H1 (cell line): ENCODE data around the gene SHROOM2. TPM values are rescaled to one million over a fixed set of nuclear protein-coding genes. Genes with fewer than 3 reads are reported as not detected.

Source experiments
- CTCF ChIA-PET: fragments of 300-600 bp; sonication (Branson Sonifier 250); formaldehyde crosslinking; loops from one replicate; lab custom pipeline; 2021; ENCODE audit not compliant: partially characterized antibody; lab: Charles Lee
- POLR2A ChIA-PET: fragments of 300-600 bp; sonication (Branson Sonifier 250); formaldehyde crosslinking; loops from one replicate; lab custom pipeline; 2021; ENCODE audit warnings: inconsistent platforms; ENCODE audit not compliant: partially characterized antibody; lab: Charles Lee
- DNase-seq, 2 experiments: peaks; one replicate each; pipeline versions ENCODE4 v3.0.0 to v3.0.0-alpha.2; 2010 to 2022; ENCODE audit warnings: low spot score in 2 of 2, low read depth in 1 of 2, mixed read lengths in 1 of 2
- FAIRE-seq: peaks from 2 replicates; lab custom pipeline; 2011; peaks lifted over from hg19 to GRCh38; lab: Jason Lieb, UNC
- H2AFZ ChIP-seq: 2 replicates; pipeline ENCODE4 v1.8.1; 2012; ENCODE audit warnings: low read length, inconsistent platforms
- H2AK5ac ChIP-seq: 2 replicates; pipeline ENCODE4 v1.6.1; 2013; ENCODE audit warnings: low read depth, low read length
- H2BK120ac ChIP-seq: replicated peaks from 2 replicates; pipeline ENCODE3; 2013; ENCODE audit warnings: low read depth, low read length, inconsistent platforms
- H2BK12ac ChIP-seq: 2 replicates; pipeline ENCODE4 v1.6.1; 2013; ENCODE audit warnings: low read depth, low read length
- H2BK15ac ChIP-seq: 2 replicates; pipeline ENCODE4 v1.6.1; 2013; ENCODE audit warnings: low read length
- H2BK20ac ChIP-seq: 2 replicates; pipeline ENCODE4 v1.6.1; 2013; ENCODE audit warnings: low read length
- H2BK5ac ChIP-seq: 2 replicates; pipeline ENCODE4 v1.6.1; 2013; ENCODE audit warnings: low read depth, low read length
- H3K14ac ChIP-seq: 2 replicates; pipeline ENCODE4 v1.6.1; 2013; ENCODE audit warnings: inconsistent platforms; ENCODE audit not compliant: insufficient read length
- H3K18ac ChIP-seq: 2 replicates; pipeline ENCODE4 v1.6.1; 2013; ENCODE audit warnings: low read length; ENCODE audit errors: extremely low read depth
- H3K23ac ChIP-seq: 2 replicates; pipeline ENCODE4 v1.6.1; 2013; ENCODE audit warnings: inconsistent platforms; ENCODE audit not compliant: insufficient read length
- H3K23me2 ChIP-seq: 2 replicates; pipeline ENCODE4 v1.6.1; 2013; ENCODE audit warnings: low read depth, low read length
- H3K27ac ChIP-seq: 2 replicates; pipeline ENCODE4 v1.6.1; 2011; ENCODE audit warnings: low read depth, low read length, inconsistent platforms
- H3K27me3 ChIP-seq, 4 experiments: replicated peaks in 1 of 4; 1 replicate in 1 of 4; 2 replicates in 3 of 4; pipeline versions ENCODE4 v1.6.1 to v1.8.1; 2011 to 2013; ENCODE audit warnings: low read length in 3 of 4, mild to moderate bottlenecking in 3 of 4, inconsistent platforms in 2 of 4, mixed read lengths in 2 of 4, moderate library complexity in 1 of 4; ENCODE audit not compliant: control insufficient read depth in 3 of 4, insufficient read depth in 3 of 4; ENCODE audit errors: extremely low read depth in 1 of 4
- H3K36me3 ChIP-seq, 4 experiments: 2 replicates each; pipeline versions ENCODE4 v1.6.1 to v1.8.1; 2011 to 2013; ENCODE audit warnings: mild to moderate bottlenecking in 4 of 4, low read length in 3 of 4, moderate library complexity in 2 of 4, control low read depth in 1 of 4, inconsistent platforms in 1 of 4; ENCODE audit not compliant: insufficient read depth in 4 of 4, control insufficient read depth in 2 of 4
- H3K4ac ChIP-seq: replicated peaks from 2 replicates; pipeline ENCODE3; 2013; ENCODE audit warnings: low read length, low read depth, mixed read lengths, inconsistent platforms; ENCODE audit not compliant: insufficient read length
- H3K4me1 ChIP-seq, 4 experiments: replicated peaks in 1 of 4; 1 replicate in 1 of 4; 2 replicates in 3 of 4; pipeline versions ENCODE4 v1.6.1 to v1.8.1; 2011 to 2013; ENCODE audit warnings: low read length in 3 of 4, inconsistent platforms in 2 of 4, mixed read lengths in 1 of 4; ENCODE audit not compliant: insufficient read depth in 4 of 4, control insufficient read depth in 3 of 4
- H3K4me2 ChIP-seq, 2 experiments: 2 replicates each; pipeline versions ENCODE4 v1.6.1 to v1.8.1; 2011 to 2013; ENCODE audit warnings: low read depth in 2 of 2, low read length in 2 of 2, control low read depth in 1 of 2, inconsistent platforms in 1 of 2, mild to moderate bottlenecking in 1 of 2; ENCODE audit not compliant: insufficient read depth in 1 of 2
- H3K4me3 ChIP-seq, 4 experiments: fragments of 200-600, 300-600 bp in 1 of 4; sonication (generic), shearing (Covaris generic), sonication (Bioruptor Twin) in 1 of 4; 2 replicates each; pipeline versions ENCODE4 v1.5.1 to v1.8.1; 2011 to 2016; ENCODE audit warnings: low read length in 4 of 4, low read depth in 3 of 4, control low read depth in 2 of 4, inconsistent platforms in 2 of 4, mild to moderate bottlenecking in 2 of 4, mixed read lengths in 1 of 4, moderate library complexity in 1 of 4; ENCODE audit not compliant: insufficient read depth in 2 of 4; ENCODE audit errors: extremely low read depth in 1 of 4
- H3K56ac ChIP-seq: replicated peaks from 2 replicates; pipeline ENCODE3; 2013; ENCODE audit warnings: low read depth, mild to moderate bottlenecking, mixed read lengths, low read length, inconsistent platforms; ENCODE audit not compliant: insufficient read length
- H3K79me1 ChIP-seq: 2 replicates; pipeline ENCODE4 v1.6.1; 2013; ENCODE audit warnings: low read depth, low read length, control low read depth
- H3K79me2 ChIP-seq, 2 experiments: 2 replicates each; pipeline versions ENCODE4 v1.6.1 to v1.8.1; 2012 to 2013; ENCODE audit warnings: low read length in 2 of 2, mild to moderate bottlenecking in 2 of 2, inconsistent platforms in 1 of 2; ENCODE audit not compliant: insufficient read depth in 2 of 2, control insufficient read depth in 1 of 2
- H3K9ac ChIP-seq, 4 experiments: replicated peaks in 1 of 4; 1 replicate in 1 of 4; 2 replicates in 3 of 4; pipeline versions ENCODE4 v1.6.1 to v1.8.1; 2011 to 2013; ENCODE audit warnings: low read depth in 3 of 4, low read length in 3 of 4, control low read depth in 2 of 4, mild to moderate bottlenecking in 2 of 4, moderate library complexity in 2 of 4, inconsistent platforms in 1 of 4; ENCODE audit errors: extremely low read depth in 1 of 4
- H3K9me3 ChIP-seq, 2 experiments: 2 replicates each; pipeline versions ENCODE4 v1.6.1 to v1.8.1; 2012 to 2013; ENCODE audit warnings: mild to moderate bottlenecking in 2 of 2, moderate library complexity in 2 of 2, control low read depth in 1 of 2, inconsistent platforms in 1 of 2, low read depth in 1 of 2, low read length in 1 of 2, mixed read lengths in 1 of 2; ENCODE audit not compliant: insufficient read depth in 2 of 2
- H4K20me1 ChIP-seq, 2 experiments: replicated peaks in 1 of 2; 2 replicates each; pipeline versions ENCODE3 to v1.8.1; 2011 to 2013; ENCODE audit warnings: inconsistent platforms in 2 of 2, low read length in 2 of 2, mild to moderate bottlenecking in 1 of 2; ENCODE audit not compliant: insufficient read depth in 2 of 2, control insufficient read depth in 1 of 2
- H4K5ac ChIP-seq: 2 replicates; pipeline ENCODE4 v1.6.1; 2013; ENCODE audit warnings: low read length, low read depth, mixed read lengths, inconsistent platforms; ENCODE audit not compliant: insufficient read length
- H4K8ac ChIP-seq: 2 replicates; pipeline ENCODE4 v1.8.0; 2013; ENCODE audit warnings: mild to moderate bottlenecking, moderate library complexity, low read length, inconsistent platforms; ENCODE audit not compliant: insufficient read depth; ENCODE audit errors: extremely low read depth
- H4K91ac ChIP-seq: replicated peaks from 2 replicates; pipeline ENCODE3; 2013; ENCODE audit warnings: low read length, mixed read lengths, inconsistent platforms; ENCODE audit not compliant: insufficient read length
- ASH2L ChIP-seq: fragments of 200-600, 300-600 bp; sonication (generic); IDR thresholded peaks from one replicate; pipeline ENCODE4 v1.7.1; 2017; ENCODE audit warnings: low read length
- EGR1 ChIP-seq: IDR thresholded peaks from 2 replicates; pipeline ENCODE4 v1.6.1; 2011; ENCODE audit warnings: low read depth, low read length, borderline replicate concordance
- HDAC2 ChIP-seq, 2 experiments: fragments of 300-600 bp in 1 of 2; sonication (generic) in 1 of 2; IDR thresholded peaks; 2 replicates each; pipeline ENCODE4 v1.6.1; 2011 to 2012; ENCODE audit warnings: low read depth in 2 of 2, low read length in 2 of 2, mild to moderate bottlenecking in 2 of 2, moderate library complexity in 2 of 2, borderline replicate concordance in 1 of 2, inconsistent platforms in 1 of 2
- KDM1A ChIP-seq: fragments of 200-600, 300-600 bp; sonication (generic); IDR thresholded peaks from 2 replicates; pipeline ENCODE4 v1.7.1; 2016; ENCODE audit warnings: mild to moderate bottlenecking, low read length, borderline replicate concordance
- KDM5A ChIP-seq: fragments of 200-600 bp; IDR thresholded peaks from 2 replicates; pipeline ENCODE4 v1.7.1; 2012; ENCODE audit warnings: mild to moderate bottlenecking, low read length, inconsistent platforms, mixed read lengths
- MAFK ChIP-seq: IDR thresholded peaks from 2 replicates; pipeline ENCODE4 v1.6.1; 2012; ENCODE audit warnings: low read depth, mild to moderate bottlenecking, improper control_type of control experiment, low read length
- RBBP5 ChIP-seq: IDR thresholded peaks from 2 replicates; pipeline ENCODE4 v1.7.1; 2012; ENCODE audit warnings: low read depth, mild to moderate bottlenecking, inconsistent platforms, low read length, moderate library complexity, borderline replicate concordance
- SAP30 ChIP-seq: fragments of 300-600 bp; sonication (generic); IDR thresholded peaks from 2 replicates; pipeline ENCODE4 v1.7.1; 2012; ENCODE audit warnings: low read length, moderate library complexity, mild to moderate bottlenecking, inconsistent platforms; ENCODE audit not compliant: insufficient read depth, insufficient replicate concordance
- SIRT6 ChIP-seq: IDR thresholded peaks from one replicate; pipeline ENCODE4 v1.7.1; 2012; ENCODE audit warnings: low read length, inconsistent platforms
- ZNF274 ChIP-seq: IDR thresholded peaks from 2 replicates; pipeline ENCODE4 v1.7.0; 2012; ENCODE audit warnings: low read length, borderline replicate concordance; ENCODE audit errors: extremely low read depth
- WGBS, 2 experiments: shearing (Covaris generic) in 1 of 2; methylation state at CpG; one replicate each; pipeline versions ENCODE4 v1.1.6 to v1.1.7; 2013 to 2015; ENCODE audit warnings: low lambda C conversion rate in 2 of 2, mixed read lengths in 2 of 2, inconsistent platforms in 1 of 2, low coverage in 1 of 2, missing lambda C conversion rate in 1 of 2; ENCODE audit not compliant: insufficient replicate concordance in 2 of 2, insufficient coverage in 1 of 2, insufficient read length in 1 of 2; ENCODE audit errors: extremely low coverage in 1 of 2, missing lambda C conversion rate in 1 of 2; 5-methylcytosine and 5-hydroxymethylcytosine counted together
- polyA plus RNA-seq, 7 experiments: library from polyadenylated mRNA; depleted of rRNA in 3 of 7; stranded (reverse) in 5 of 7; unstranded in 2 of 7; fragments of >200 nt in 5 of 7; fragments of 200-250 nt in 2 of 7; gene quantifications; 1 replicate in 5 of 7; 2 replicates in 1 of 7; 4 replicates in 1 of 7; pipeline versions ENCODE4 v1.2.1 to v1.2.3, GENCODE V29; 2011 to 2013; ENCODE audit warnings: missing spikeins in 2 of 7, mixed read lengths in 2 of 7
- total RNA-seq: library from RNA; stranded (reverse); fragmentation: NEBNext Ultra II Directional; extraction: Animal tissue kit (Norgen Biotek cat#: 25700); gene quantifications from 2 replicates; pipeline ENCODE4 v1.2.1, GENCODE V29; 2021
- TF ChIP-seq, protein P1 (sequence below): IDR thresholded peaks from 2 replicates; pipeline ENCODE4 v1.6.1; 2011; ENCODE audit warnings: low read length, improper control_type of control experiment

Gene SHROOM2
- total and polyA plus RNA-seq, 2 of the 8 experiments (the other 6 are each of a cell fraction or from before 2014, with no cell fraction given), result 3.4 to 14.2 TPM

DNA sequence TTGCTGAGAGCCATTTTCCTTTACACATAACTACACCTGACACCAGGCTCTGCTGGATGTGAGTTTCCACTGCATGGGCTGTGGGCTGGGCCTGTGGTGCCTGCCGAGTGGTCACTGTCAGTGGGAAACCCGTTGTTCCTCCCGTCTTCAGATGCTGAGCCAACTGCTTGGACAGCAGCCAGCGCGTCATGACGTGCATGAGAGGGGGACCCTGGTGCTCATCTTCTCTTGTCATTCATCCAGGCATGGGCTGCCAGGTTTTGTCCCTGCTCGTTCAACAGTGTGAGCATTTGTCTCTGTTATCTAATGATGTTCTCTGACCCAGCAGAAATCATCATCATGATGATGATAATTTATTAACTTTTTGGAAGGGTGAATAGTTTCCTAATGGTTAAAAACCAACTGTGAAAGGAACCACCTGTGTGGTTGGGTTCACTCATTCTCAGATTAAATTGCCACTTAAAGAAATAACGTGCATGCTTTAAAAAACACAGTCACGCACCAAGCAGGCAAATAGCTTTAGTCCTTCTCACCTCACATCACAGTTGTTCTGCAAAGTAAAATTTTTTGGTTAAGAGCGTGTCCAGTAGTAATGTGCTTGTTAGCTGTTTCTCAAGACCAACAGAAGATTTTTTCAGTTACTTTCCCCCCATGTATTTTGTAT, 161.0 kb downstream of the SHROOM2 start:
- CTCF ChIA-PET, result interaction anchor here (0.6 to 1.0 kb wide), 3 partner anchors 14 to 159 kb away, joined by 3 to 5 read pairs (median 3); no protein-coding TSS in a partner anchor
- no peak for TF ChIP-seq ASH2L
- no peak for TF ChIP-seq RBBP5
- TF ChIP-seq ZNF274, result no peak
- no peak for TF ChIP-seq KDM5A
- TF ChIP-seq SIRT6, result no peak
- TF ChIP-seq EGR1, result no peak
- TF ChIP-seq, protein P1, sequence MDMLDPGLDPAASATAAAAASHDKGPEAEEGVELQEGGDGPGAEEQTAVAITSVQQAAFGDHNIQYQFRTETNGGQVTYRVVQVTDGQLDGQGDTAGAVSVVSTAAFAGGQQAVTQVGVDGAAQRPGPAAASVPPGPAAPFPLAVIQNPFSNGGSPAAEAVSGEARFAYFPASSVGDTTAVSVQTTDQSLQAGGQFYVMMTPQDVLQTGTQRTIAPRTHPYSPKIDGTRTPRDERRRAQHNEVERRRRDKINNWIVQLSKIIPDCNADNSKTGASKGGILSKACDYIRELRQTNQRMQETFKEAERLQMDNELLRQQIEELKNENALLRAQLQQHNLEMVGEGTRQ, result no peak
- no peak for TF ChIP-seq HDAC2 (IDR thresholded peaks at IDR 0.05; ENCODE audit: borderline replicate concordance in 1 of 2, low read depth in 2 of 2, low read length in 2 of 2)
- no peak for TF ChIP-seq MAFK
- TF ChIP-seq KDM1A, result no peak
- no peak for TF ChIP-seq SAP30

More for the DNA sequence above, 161.0 kb downstream of the SHROOM2 start:
- Histone ChIP-seq H3K27me3 (no peaks in the 10 kb centered on the region), H2BK15ac (no peak overlapping the region), H4K5ac (no peak overlapping the region), H2BK20ac (no peak overlapping the region), H3K36me3 (peaks cover 2 to 15% (median 5%) of the 10 kb centered on the region in 4 experiments; a peak in 4 of 8 replicates), H2BK12ac (no peak overlapping the region), H4K8ac (no peak overlapping the region), H3K4ac (no peak overlapping the region), H3K23me2 (no peaks in the 10 kb centered on the region), H3K79me1 (no peaks in the 10 kb centered on the region), H3K9ac (no peak overlapping the region), H3K79me2 (no peaks in the 10 kb centered on the region), H2BK5ac (no peak overlapping the region), H3K4me2 (no peak overlapping the region), H2BK120ac (no peak overlapping the region), H3K4me1 (no peaks in the 10 kb centered on the region), H3K18ac (no peak overlapping the region), H3K27ac (no peak overlapping the region), H2AK5ac (no peak overlapping the region), H3K4me3 (no peak overlapping the region), H3K23ac (no peak overlapping the region), H4K20me1 (no peaks in the 10 kb centered on the region), H3K14ac (no peak overlapping the region), H3K56ac (no peak overlapping the region), H2AFZ (no peak overlapping the region), H3K9me3 (peaks cover 0 to 1% of the 10 kb centered on the region in 2 experiments; a peak in 1 of 4 replicates), H4K91ac (no peak overlapping the region)
- DNase-seq, result no peak
- no peak for FAIRE-seq
- WGBS, 2 experiments, result 93% methylated on average over 8 of the region's 10 CpGs; no CpG with 5 or more reads in 1 of the 2 experiments
- POLR2A ChIA-PET, result no interaction called here
